Spinal cord (tissue), 10 donors: ENCODE measurements around the gene KLHDC7B. TPM values are rescaled to one million over a fixed set of nuclear protein-coding genes. Genes with fewer than 3 reads are reported as not detected.

Source experiments
- DNase-seq, 6 donors: peaks; one replicate each; pipeline versions ENCODE4 v3.0.0 to v3.0.0-alpha.2; 2013 to 2015; ENCODE audit warnings: low spot score in 6 of 6, low read depth in 4 of 6
- H3K27ac ChIP-seq: one replicate; pipeline ENCODE4 v1.5.1; 2013; ENCODE audit warnings: low read depth, low read length, control low read depth
- H3K27me3 ChIP-seq: one replicate; pipeline ENCODE4 v1.6.1; 2013; ENCODE audit warnings: low read length; ENCODE audit not compliant: control insufficient read depth, insufficient read depth
- H3K36me3 ChIP-seq: one replicate; pipeline ENCODE4 v1.6.1; 2013; ENCODE audit warnings: low read length; ENCODE audit not compliant: control insufficient read depth, insufficient read depth
- H3K4me1 ChIP-seq: one replicate; pipeline ENCODE4 v1.6.1; 2013; ENCODE audit warnings: low read length; ENCODE audit not compliant: control insufficient read depth, insufficient read depth
- H3K4me3 ChIP-seq: one replicate; pipeline ENCODE4 v1.5.1; 2013; ENCODE audit warnings: low read depth, low read length, control low read depth
- H3K9me3 ChIP-seq: one replicate; pipeline ENCODE4 v1.6.1; 2013; ENCODE audit warnings: low read length; ENCODE audit not compliant: control insufficient read depth, insufficient read depth
- WGBS: methylation state at CpG from one replicate; pipeline ENCODE4 v1.1.5; 2013; ENCODE audit warnings: missing lambda C conversion rate; ENCODE audit not compliant: insufficient coverage; 5-methylcytosine and 5-hydroxymethylcytosine counted together
- polyA plus RNA-seq, 2 donors: library from polyadenylated mRNA; unstranded; fragments of 120-200 nt; gene quantifications; one replicate each; pipeline ENCODE4 v1.2.1, GENCODE V29; 2013; ENCODE audit not compliant: insufficient read length in 2 of 2
- total RNA-seq, 2 donors: library from RNA; depleted of rRNA in 1 of 2; stranded (reverse); fragments of 120-200 nt in 1 of 2; fragments of >200 nt in 1 of 2; gene quantifications; one replicate each; pipeline versions ENCODE4 v1.2.3 to v1.2.4, GENCODE V29; 2013 to 2014
- donor health status: healthy.

The KLHDC7B gene
- total and polyA plus RNA-seq, 4 donors = 0.06 to 0.22 TPM; not detected in 2

GRCh38 chr22:50523458-50523805 is 22.3 kb upstream of the KLHDC7B start:
- Histone ChIP-seq H3K27me3 (no peaks in the 10 kb centered on the region), H3K27ac (no peak overlapping the region), H3K4me1 (peaks cover 31% of the 10 kb centered on the region), H3K4me3 (no peak overlapping the region), H3K9me3 (no peaks in the 10 kb centered on the region), H3K36me3 (peaks cover 73% of the 10 kb centered on the region)
- no peak for DNase-seq
- WGBS = 94% methylated on average over 16 of the region's 16 CpGs

- H3K27me3 ChIP-seq = peaks cover 5% of the 10 kb centered on the region
- H3K4me3 ChIP-seq = no peak overlapping the region
- WGBS = 88% methylated on average over 25 of the region's 25 CpGs
- no peak for DNase-seq
- H3K27ac ChIP-seq = no peak overlapping the region
- no peaks in the 10 kb centered on the region for H3K9me3 ChIP-seq
- peaks cover 32% of the 10 kb centered on the region for H3K4me1 ChIP-seq
- H3K36me3 ChIP-seq = peaks cover 67% of the 10 kb centered on the region
Measured at GRCh38 chr22:50523806-50524675, 21.7 kb upstream of the KLHDC7B start.

GRCh38 chr22:50524676-50525103 is 21.0 kb upstream of the KLHDC7B start:
- H3K27me3 ChIP-seq = peaks cover 11% of the 10 kb centered on the region
- no peaks in the 10 kb centered on the region for H3K9me3 ChIP-seq
- DNase-seq = no peak
- no peak overlapping the region for H3K27ac ChIP-seq
- H3K4me1 ChIP-seq = peaks cover 38% of the 10 kb centered on the region
- 19% methylated on average over 19 of the region's 19 CpGs for WGBS
- peaks cover 60% of the 10 kb centered on the region for H3K36me3 ChIP-seq
- peak overlapping the region; percentile 57 for H3K4me3 ChIP-seq

GRCh38 chr22:50525104-50525857 is 20.4 kb upstream of the KLHDC7B start, which contains the start of gene SCO2:
SCO2 (minus strand) TSS chr22:50525598; CDS start chr22:50524411, 1,187 bp downstream.
- Histone ChIP-seq H3K36me3 (peaks cover 54% of the 10 kb centered on the region), H3K9me3 (no peaks in the 10 kb centered on the region), H3K4me1 (peaks cover 41% of the 10 kb centered on the region), H3K4me3 (peak within 1 kb of the TSS; percentile 57), H3K27me3 (peaks cover 14% of the 10 kb centered on the region), H3K27ac (peak within 1 kb of the TSS; percentile 85)
- under 1% methylated on average over 84 of the region's 84 CpGs for WGBS
- peak; percentile 92 to 99 (median 96) for DNase-seq

- Histone ChIP-seq H3K27ac (peak overlapping the region; percentile 85), H3K4me3 (peak overlapping the region; percentile 57), H3K9me3 (no peaks in the 10 kb centered on the region), H3K27me3 (peaks cover 19% of the 10 kb centered on the region), H3K36me3 (peaks cover 49% of the 10 kb centered on the region), H3K4me1 (peaks cover 46% of the 10 kb centered on the region)
- no peak for DNase-seq
- 0% methylated on average over 33 of the region's 33 CpGs for WGBS
Measured at GRCh38 chr22:50525858-50526107, 19.9 kb upstream of the KLHDC7B start.

GRCh38 chr22:50526108-50526833 is 19.4 kb upstream of the KLHDC7B start:
- Histone ChIP-seq H3K4me1 (peaks cover 51% of the 10 kb centered on the region), H3K4me3 (peak overlapping the region; percentile 48), H3K36me3 (peaks cover 44% of the 10 kb centered on the region), H3K9me3 (no peaks in the 10 kb centered on the region), H3K27me3 (peaks cover 24% of the 10 kb centered on the region), H3K27ac (peak overlapping the region; percentile 85)
- DNase-seq = peak in 5 of 6 donors; percentile 53 to 95 (median 74)
- under 1% methylated on average over 77 of the region's 77 CpGs for WGBS

GRCh38 chr22:50526834-50527801 is 18.6 kb upstream of the KLHDC7B start:
- peak in 1 of 6 donors; percentile 27 for DNase-seq
- H3K27me3 ChIP-seq = peaks cover 33% of the 10 kb centered on the region
- peak overlapping the region; percentile 48 for H3K4me3 ChIP-seq
- H3K27ac ChIP-seq = no peak overlapping the region
- no peaks in the 10 kb centered on the region for H3K9me3 ChIP-seq
- peaks cover 36% of the 10 kb centered on the region for H3K36me3 ChIP-seq
- 47% methylated on average over 24 of the region's 29 CpGs for WGBS
- H3K4me1 ChIP-seq = peaks cover 60% of the 10 kb centered on the region

GRCh38 chr22:50527921-50528681 is 17.6 kb upstream of the KLHDC7B start:
- DNase-seq = no peak
- peaks cover 26% of the 10 kb centered on the region for H3K36me3 ChIP-seq
- 95% methylated on average over 11 of the region's 18 CpGs for WGBS
- no peak overlapping the region for H3K4me3 ChIP-seq
- H3K27me3 ChIP-seq = peaks cover 43% of the 10 kb centered on the region
- H3K4me1 ChIP-seq = peaks cover 65% of the 10 kb centered on the region
- no peak overlapping the region for H3K27ac ChIP-seq
- no peaks in the 10 kb centered on the region for H3K9me3 ChIP-seq
